NCI-H1436 (cell line): ENCODE data around the gene SERBP1.
A peak's percentile ranks its signal among the peaks of the same experiment; 100 is the strongest.
"Not testable (repeated sequence)": the region's sequence is repeated elsewhere in the genome, so short reads cannot be mapped to it uniquely, and the experiment has no call there.

ENCODE experiments used
- DNase-seq: peaks from one replicate; lab custom pipeline; 2025; lab: John Stamatoyannopoulos, UW

SERBP1 gene

DNA sequence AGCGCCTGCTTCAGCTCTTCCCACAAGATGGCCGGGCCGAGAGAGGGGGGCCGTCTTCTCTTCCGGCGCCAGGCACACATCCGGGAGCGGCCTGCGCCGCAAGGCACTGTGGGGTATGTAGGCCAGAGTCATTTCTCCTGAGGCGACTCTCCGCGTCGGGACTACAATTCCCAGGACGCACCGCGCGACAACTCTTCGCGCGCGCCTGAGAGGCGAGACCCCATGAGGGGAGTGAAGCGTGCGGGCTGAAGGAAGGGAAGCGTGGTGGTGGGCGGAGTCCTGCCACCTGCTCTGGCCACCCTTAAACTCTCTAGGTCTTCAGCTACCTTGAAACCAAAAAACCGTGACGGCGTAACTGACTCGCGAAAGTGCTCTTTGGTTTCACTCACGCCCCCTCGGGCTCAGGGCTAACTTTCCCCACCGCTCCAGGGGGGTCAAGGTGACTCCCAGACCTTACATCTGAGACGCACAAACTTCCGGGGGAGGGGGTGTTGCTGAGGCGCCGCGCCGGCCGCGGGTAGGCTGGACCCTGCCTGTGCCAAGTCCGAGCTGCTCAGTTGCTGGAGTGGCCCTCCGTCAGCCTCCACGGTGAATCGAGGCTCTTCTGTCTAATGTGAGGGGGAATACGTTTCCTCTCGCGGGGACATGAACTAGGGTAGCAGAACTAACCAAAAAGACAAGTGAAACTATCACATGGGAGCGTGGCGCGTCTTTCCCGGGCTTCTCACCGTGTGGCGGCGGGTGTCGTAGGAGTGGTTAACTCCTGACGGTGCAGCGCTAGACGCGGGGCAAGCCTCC lies at the start of gene SERBP1:
TSS of gene SERBP1 (minus strand) at position 45 of the 798 bp plus-strand sequence. CDS start 102 bp downstream, outside the sequence.
- peak; percentile 96 for DNase-seq

GRCh38 chr1:67479146-67479891 lies 49.1 kb upstream of the SERBP1 start:
- no peak for DNase-seq

GRCh38 chr1:67476906-67477305 lies 46.7 kb upstream of the SERBP1 start:
- DNase-seq, result no peak

DNA sequence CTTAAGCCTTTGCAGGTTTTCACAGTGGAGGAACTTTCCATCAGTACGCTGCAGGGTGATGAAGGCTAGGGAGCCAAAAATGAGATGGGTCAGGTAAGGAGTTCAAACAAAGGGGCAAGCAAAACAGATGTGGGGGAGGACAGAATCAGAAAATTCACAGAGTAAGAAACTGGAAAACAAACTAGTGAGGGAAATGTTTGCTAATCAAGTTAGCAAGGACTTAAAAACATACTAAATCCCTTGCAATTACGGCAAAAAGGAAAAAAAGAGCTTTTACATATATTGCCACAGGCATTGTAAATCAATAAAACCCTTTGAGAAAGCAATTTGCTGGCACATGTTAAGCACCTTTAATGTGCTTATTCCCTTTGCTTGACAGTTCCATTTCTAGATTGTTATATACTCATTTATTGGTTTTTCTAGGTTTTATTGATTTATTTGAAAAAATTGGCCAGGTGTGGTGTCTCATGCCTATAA lies 45.8 kb upstream of the SERBP1 start:
- DNase-seq, result no peak

DNA sequence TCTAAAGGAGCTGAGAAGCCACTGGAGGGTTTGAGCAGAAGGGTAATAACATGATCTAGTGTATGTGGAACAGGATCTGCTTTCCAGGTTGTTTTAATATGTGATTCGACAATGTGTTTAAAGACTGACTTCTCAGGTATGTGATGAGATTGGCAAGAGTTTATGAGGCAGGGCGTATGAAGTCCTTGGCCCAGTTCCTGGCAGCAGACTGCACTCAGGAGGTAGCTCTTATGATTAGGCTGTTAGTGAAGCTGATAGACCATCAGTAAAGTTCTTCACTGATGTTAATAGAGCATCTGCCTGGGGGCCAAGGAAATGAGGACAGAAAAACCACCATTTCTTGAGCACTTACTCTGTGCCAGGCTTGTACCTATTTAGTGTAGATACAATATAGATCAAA lies 41.9 kb upstream of the SERBP1 start:
- no peak for DNase-seq

GRCh38 chr1:67469431-67469830 lies 39.2 kb upstream of the SERBP1 start:
- no peak for DNase-seq

- DNase-seq, result no peak
These were observed 38.0 kb upstream of the SERBP1 start for GRCh38 chr1:67468066-67468718.

- no peak for DNase-seq
These were observed 35.2 kb upstream of the SERBP1 start for GRCh38 chr1:67465375-67465774.

GRCh38 chr1:67464746-67465145 lies 34.5 kb upstream of the SERBP1 start:
- DNase-seq, result no peak

DNA sequence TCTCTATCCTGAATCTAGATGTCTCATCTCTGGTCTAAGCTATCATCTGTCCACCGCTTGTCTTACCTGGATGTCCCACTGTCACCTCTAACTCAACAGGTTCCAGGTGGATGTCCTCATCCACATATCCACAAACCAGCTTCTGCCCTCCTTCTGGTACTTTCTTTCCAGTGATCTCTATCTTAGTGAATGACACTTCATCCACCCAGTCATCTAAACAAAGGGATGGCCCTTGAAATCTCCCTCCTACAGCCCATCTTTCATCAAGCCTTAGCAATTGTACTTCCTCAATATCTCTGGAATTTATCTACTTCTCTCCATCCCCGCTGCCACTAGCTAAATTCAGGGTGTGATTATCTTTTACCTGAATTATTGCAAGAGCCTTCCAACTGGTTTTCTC lies 33.9 kb upstream of the SERBP1 start:
- no peak for DNase-seq

- DNase-seq, result peak; percentile 53
These were observed 33.2 kb upstream of the SERBP1 start for GRCh38 chr1:67463298-67463955.

GRCh38 chr1:67460676-67461500 lies 30.7 kb upstream of the SERBP1 start:
- DNase-seq, result no peak

DNA sequence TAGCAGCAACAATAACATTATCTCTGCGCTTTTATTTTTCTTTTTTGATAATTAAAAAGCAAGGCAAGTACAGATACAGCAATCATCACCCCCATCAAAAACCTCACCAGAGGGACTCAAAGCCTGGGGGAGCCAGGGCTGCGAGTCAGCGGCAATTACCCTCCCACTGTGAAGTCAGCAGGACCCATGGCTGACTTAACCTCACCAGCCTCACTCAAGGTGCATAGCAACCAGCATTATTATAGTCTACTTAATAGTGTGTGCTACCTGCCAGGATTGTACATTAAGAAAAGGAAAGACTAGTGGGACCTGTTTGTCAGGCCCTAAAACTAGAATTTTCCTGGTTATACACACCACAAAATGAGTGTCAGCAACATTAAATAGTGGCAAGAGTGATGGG lies 28.9 kb upstream of the SERBP1 start:
- no peak for DNase-seq

GRCh38 chr1:67458663-67459062 lies 28.5 kb upstream of the SERBP1 start:
- no peak for DNase-seq

GRCh38 chr1:67457247-67457646 lies 27.0 kb upstream of the SERBP1 start:
- no peak for DNase-seq

DNA sequence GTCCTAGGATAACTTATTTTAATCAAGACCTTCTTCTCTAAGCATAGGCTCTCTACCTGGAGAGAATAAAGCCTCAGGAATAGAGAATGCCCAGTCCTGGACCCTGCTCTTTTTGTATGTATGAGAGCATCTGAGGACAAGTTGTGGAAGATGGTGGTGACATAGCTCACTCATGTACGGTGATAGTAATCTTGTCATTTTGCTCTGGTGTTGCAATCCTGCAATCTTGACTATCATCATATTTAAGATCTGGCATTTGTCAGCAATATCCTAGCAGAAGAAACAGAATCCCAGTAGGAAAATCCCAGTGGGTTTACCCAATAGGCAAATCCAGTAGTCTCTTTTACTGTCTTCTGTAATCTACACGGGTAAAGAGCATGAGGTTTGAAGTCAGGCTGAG lies 21.6 kb upstream of the SERBP1 start:
- no peak for DNase-seq

DNA sequence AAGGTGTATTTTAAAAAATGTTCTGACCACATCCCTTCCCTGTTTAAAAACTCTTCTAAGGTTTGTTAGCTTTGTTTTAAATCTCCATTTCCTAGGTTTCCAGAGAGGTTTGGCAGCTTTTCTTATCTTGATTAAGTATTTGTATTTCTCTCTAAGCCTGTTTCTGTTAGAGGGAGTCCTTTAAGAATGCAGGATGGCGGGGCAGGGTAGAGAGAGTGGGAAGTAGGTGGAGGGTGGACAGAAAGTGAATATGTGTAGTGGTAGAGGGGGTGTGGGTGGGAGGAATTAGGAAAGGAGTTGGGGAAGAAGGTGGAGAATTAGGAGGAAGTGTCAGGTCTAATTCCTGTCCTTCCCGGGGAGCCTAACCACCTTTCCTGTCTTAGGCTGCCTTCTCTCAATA lies 21.2 kb upstream of the SERBP1 start:
- no peak for DNase-seq

DNA sequence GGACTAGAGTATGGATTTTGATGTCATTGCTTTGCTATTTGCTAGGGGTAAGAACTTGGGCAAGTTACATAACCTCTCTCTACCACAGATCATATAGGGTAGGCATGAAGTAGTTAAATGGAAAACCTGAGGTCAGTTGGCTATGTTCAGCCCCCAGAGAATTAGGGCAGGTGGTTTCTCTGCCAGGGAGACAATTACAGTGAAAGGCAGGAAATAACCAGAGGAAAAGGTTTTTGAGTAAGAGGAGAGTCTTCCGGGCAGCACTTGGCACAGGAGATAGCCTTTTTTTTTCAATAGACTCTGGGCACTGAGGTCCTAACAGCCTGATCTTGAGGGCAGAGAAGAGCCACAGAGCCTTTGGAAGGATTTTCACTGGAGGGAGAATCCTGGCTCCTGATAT lies 16.7 kb upstream of the SERBP1 start:
- DNase-seq, result no peak

GRCh38 chr1:67446014-67446413 lies 15.8 kb upstream of the SERBP1 start:
- not testable (repeated sequence) for DNase-seq

GRCh38 chr1:67441739-67442281 lies 11.6 kb upstream of the SERBP1 start:
- DNase-seq, result no peak

DNA sequence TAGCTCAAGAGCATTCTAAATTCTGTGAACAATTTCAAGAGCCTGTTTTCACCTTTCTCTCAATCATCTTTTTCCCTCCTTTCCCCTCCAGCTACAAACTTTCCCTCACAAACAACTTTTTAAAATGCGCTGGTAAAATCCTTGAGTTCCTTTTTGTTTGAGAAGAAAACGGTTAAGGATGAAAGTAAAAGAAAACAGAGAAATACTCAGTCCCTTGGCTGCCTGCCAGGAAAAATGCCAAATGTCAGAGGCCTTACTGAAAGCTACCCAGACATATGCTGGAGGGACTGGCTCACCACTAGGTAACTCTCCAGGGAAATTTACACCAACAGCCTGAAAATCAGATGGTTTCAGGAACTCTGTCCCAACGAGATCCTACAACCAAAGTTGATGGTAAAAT lies 11.0 kb upstream of the SERBP1 start:
- no peak for DNase-seq
